Ishikawa (cell line): ENCODE data around the gene RREB1.

Source experiments
- CEBPB ChIP-seq: IDR thresholded peaks from 2 replicates; pipeline ENCODE4 v1.6.1; 2012
- CREB1 ChIP-seq: IDR thresholded peaks from 2 replicates; pipeline ENCODE4 v1.6.1; 2012; ENCODE audit warnings: low read depth
- EP300 ChIP-seq: IDR thresholded peaks from 2 replicates; pipeline ENCODE4 v1.6.1; 2012; ENCODE audit warnings: borderline replicate concordance
- FOXM1 ChIP-seq: IDR thresholded peaks from 2 replicates; pipeline ENCODE4 v1.6.1; 2012; ENCODE audit warnings: low read depth, borderline replicate concordance
- NFIC ChIP-seq: IDR thresholded peaks from 2 replicates; pipeline ENCODE4 v1.6.1; 2012
- TAF1 ChIP-seq: IDR thresholded peaks from 2 replicates; pipeline ENCODE4 v1.6.1; 2012; ENCODE audit warnings: low read depth, mild to moderate bottlenecking
- TF ChIP-seq, protein P1 (sequence below): IDR thresholded peaks from 2 replicates; pipeline ENCODE4 v1.6.1; 2012; ENCODE audit warnings: low read depth, mild to moderate bottlenecking

DNA sequence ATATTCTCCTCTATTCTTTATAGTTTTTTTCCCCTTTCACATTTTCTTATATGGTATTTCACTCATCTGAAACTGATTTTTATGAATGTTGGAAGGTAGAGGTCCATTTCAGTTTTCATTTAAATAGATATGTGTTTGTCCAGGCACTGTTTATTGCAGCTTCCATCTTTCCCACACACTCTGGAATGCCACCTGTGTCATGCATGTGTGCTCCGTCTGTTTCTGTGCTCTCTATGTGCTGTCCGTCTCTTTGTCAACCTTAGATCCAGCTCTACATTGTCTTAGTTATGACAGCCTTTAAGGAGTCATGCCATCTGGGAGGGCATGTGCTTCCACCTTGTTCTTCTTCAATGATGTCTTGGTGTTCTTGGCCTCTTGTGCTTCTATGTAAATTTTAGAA is 36.4 kb upstream of the RREB1 start:
- TF ChIP-seq FOXM1 (no peak), CEBPB (no peak), CREB1 (no peak), NFIC (no peak), TAF1 (no peak), EP300 (no peak)
- TF ChIP-seq, protein P1, sequence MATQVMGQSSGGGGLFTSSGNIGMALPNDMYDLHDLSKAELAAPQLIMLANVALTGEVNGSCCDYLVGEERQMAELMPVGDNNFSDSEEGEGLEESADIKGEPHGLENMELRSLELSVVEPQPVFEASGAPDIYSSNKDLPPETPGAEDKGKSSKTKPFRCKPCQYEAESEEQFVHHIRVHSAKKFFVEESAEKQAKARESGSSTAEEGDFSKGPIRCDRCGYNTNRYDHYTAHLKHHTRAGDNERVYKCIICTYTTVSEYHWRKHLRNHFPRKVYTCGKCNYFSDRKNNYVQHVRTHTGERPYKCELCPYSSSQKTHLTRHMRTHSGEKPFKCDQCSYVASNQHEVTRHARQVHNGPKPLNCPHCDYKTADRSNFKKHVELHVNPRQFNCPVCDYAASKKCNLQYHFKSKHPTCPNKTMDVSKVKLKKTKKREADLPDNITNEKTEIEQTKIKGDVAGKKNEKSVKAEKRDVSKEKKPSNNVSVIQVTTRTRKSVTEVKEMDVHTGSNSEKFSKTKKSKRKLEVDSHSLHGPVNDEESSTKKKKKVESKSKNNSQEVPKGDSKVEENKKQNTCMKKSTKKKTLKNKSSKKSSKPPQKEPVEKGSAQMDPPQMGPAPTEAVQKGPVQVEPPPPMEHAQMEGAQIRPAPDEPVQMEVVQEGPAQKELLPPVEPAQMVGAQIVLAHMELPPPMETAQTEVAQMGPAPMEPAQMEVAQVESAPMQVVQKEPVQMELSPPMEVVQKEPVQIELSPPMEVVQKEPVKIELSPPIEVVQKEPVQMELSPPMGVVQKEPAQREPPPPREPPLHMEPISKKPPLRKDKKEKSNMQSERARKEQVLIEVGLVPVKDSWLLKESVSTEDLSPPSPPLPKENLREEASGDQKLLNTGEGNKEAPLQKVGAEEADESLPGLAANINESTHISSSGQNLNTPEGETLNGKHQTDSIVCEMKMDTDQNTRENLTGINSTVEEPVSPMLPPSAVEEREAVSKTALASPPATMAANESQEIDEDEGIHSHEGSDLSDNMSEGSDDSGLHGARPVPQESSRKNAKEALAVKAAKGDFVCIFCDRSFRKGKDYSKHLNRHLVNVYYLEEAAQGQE, result no peak
